HEK293T (cell line): ENCODE measurements around the gene CD7.

Experiments
- CTCF ChIA-PET: fragments of 350-600 bp; formaldehyde crosslinking; extraction: SDS; loops from one replicate; lab custom pipeline; 2021; ENCODE audit warnings: antibody characterized with exemption, inconsistent platforms; lab: Yijun Ruan, JAX
- POLR2A ChIA-PET: fragments of 350-600 bp; formaldehyde crosslinking; extraction: SDS; loops from one replicate; lab custom pipeline; 2020; ENCODE audit warnings: antibody characterized with exemption, inconsistent platforms; lab: Yijun Ruan, JAX
- DNase-seq: peaks from one replicate; pipeline ENCODE4 v3.0.0; 2012; ENCODE audit warnings: mixed read lengths; ENCODE audit errors: extremely low spot score
- ARNT ChIP-seq: fragments of 450-650 bp; IDR thresholded peaks from 2 replicates; pipeline ENCODE4 v1.6.1; 2017; ENCODE audit warnings: mild to moderate bottlenecking
- BHLHE40 ChIP-seq: fragments of 450-650 bp; IDR thresholded peaks from 2 replicates; pipeline ENCODE4 v1.6.1; 2016; ENCODE audit warnings: mild to moderate bottlenecking, moderate library complexity, borderline replicate concordance
- CTBP1 ChIP-seq: fragments of 450-650 bp; IDR thresholded peaks from 2 replicates; pipeline ENCODE4 v1.6.1; 2016; ENCODE audit warnings: borderline replicate concordance
- ELF4 ChIP-seq: fragments of 450-650 bp; IDR thresholded peaks from 2 replicates; pipeline ENCODE4 v1.6.1; 2017; ENCODE audit warnings: antibody characterized with exemption
- FOXA1 ChIP-seq: fragments of 450-650 bp; IDR thresholded peaks from 2 replicates; pipeline ENCODE4 v1.6.1; 2016; ENCODE audit warnings: mild to moderate bottlenecking
- FOXK2 ChIP-seq: fragments of 450-650 bp; IDR thresholded peaks from 2 replicates; pipeline ENCODE4 v1.6.1; 2016; ENCODE audit warnings: mild to moderate bottlenecking
- FOXM1 ChIP-seq: fragments of 450-650 bp; IDR thresholded peaks from 2 replicates; pipeline ENCODE4 v1.6.1; 2017; ENCODE audit warnings: mild to moderate bottlenecking, borderline replicate concordance
- HDGF ChIP-seq: fragments of 450-650 bp; IDR thresholded peaks from 2 replicates; pipeline ENCODE4 v1.6.1; 2017; ENCODE audit warnings: antibody characterized with exemption, borderline replicate concordance
- L3MBTL2 ChIP-seq: fragments of 450-650 bp; conservative IDR thresholded peaks from 2 replicates; pipeline ENCODE4 v1.6.1; 2016; ENCODE audit warnings: mild to moderate bottlenecking
- LEF1 ChIP-seq: fragments of 450-650 bp; IDR thresholded peaks from 2 replicates; pipeline ENCODE4 v1.6.1; 2017; ENCODE audit warnings: mild to moderate bottlenecking, borderline replicate concordance
- NFRKB ChIP-seq: fragments of 450-650 bp; IDR thresholded peaks from 2 replicates; pipeline ENCODE4 v1.6.1; 2016; ENCODE audit warnings: mild to moderate bottlenecking, moderate library complexity
- SP1 ChIP-seq: fragments of 450-650 bp; IDR thresholded peaks from 2 replicates; pipeline ENCODE4 v1.6.1; 2017
- SUZ12 ChIP-seq: fragments of 450-650 bp; IDR thresholded peaks from 2 replicates; pipeline ENCODE4 v1.6.1; 2016; ENCODE audit warnings: mild to moderate bottlenecking
- TARDBP ChIP-seq: fragments of 450-650 bp; IDR thresholded peaks from 2 replicates; pipeline ENCODE4 v1.6.1; 2016
- ZNF384 ChIP-seq: fragments of 450-650 bp; IDR thresholded peaks from 2 replicates; pipeline ENCODE4 v1.6.1; 2016
- TF ChIP-seq, protein P1 (sequence below): fragments of 450-650 bp; IDR thresholded peaks from 2 replicates; pipeline ENCODE4 v1.6.1; 2016

The CD7 gene

DNA sequence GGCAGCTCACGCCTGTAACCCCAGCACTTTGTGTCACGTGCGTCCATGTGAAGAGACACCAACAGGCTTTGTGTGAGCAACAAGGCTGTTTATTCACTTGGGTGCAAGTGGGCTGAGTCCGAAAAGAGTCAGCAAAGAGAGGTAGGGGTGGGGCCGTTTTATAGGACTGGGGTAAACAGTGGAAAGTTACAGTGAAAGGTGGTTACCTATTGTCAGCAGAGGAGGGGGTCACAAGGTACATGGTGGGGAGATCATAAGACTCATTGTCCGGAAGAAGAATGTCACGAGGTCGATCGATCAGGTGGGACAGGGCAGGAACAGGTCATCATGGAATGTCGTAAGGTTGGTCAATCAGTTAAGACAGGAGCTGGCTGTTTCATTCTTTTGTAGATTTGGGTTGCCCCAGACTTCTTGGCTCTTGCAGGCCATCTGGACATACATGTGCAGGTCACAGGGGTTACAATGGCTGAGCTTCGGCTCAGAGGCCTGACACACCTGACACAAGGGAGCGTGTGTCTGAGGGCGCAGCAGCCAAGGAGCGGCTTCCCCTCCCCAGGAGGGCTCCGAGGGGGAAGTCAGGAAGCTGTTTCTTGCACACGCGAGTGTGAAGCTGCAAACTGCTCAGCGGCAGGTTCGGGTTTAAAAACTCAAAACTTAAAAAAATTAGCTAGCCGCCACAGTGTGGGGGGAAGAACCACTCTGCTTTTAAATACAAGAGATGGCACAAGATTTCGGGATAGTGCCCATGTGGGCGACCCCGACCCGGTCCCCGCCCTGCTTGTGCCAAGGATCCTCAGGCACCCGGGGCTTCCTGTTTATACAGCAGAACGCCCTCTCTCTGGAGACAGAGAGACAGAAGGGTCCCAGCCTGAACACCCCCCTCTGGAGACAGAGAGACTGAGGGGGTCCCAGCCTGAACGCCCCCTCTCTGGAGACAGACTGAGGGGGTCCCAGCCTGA is 29.2 kb upstream of the CD7 start:
- ChIA-PET POLR2A (no interaction called here), CTCF (interaction anchor here (0.6 kb wide), 1 partner anchor 421 kb away, joined by 6 read pairs; no protein-coding TSS in a partner anchor)
- TF ChIP-seq TARDBP (no peak), SP1 (no peak), HDGF (no peak), CTBP1 (no peak), ARNT (no peak), NFRKB (no peak), L3MBTL2 (no peak), BHLHE40 (no peak), ELF4 (no peak)
- TF ChIP-seq, protein P1, sequence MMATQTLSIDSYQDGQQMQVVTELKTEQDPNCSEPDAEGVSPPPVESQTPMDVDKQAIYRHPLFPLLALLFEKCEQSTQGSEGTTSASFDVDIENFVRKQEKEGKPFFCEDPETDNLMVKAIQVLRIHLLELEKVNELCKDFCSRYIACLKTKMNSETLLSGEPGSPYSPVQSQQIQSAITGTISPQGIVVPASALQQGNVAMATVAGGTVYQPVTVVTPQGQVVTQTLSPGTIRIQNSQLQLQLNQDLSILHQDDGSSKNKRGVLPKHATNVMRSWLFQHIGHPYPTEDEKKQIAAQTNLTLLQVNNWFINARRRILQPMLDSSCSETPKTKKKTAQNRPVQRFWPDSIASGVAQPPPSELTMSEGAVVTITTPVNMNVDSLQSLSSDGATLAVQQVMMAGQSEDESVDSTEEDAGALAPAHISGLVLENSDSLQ, result no peak

GRCh38 chr17:82345151-82345976 is 28.0 kb upstream of the CD7 start:
- no peak for DNase-seq
- TF ChIP-seq CTBP1 (no peak), HDGF (no peak), TARDBP (no peak), BHLHE40 (no peak), ELF4 (no peak), LEF1 (no peak), FOXK2 (no peak), SUZ12 (no peak), SP1 (no peak)
- TF ChIP-seq, protein P1, result no peak
- ChIA-PET CTCF (no interaction called here), POLR2A (interaction anchor here (1.3 kb wide), 1 partner anchor 13 kb away, joined by 3 read pairs; no protein-coding TSS in a partner anchor)

More for the DNA sequence above, 29.2 kb upstream of the CD7 start:
- DNase-seq, result no peak

GRCh38 chr17:82344175-82344907 is 26.9 kb upstream of the CD7 start:
- TF ChIP-seq TARDBP, result no peak
- TF ChIP-seq FOXA1, result no peak
- no peak for TF ChIP-seq FOXM1
- TF ChIP-seq, protein P1, result no peak
- no peak for TF ChIP-seq SUZ12
- TF ChIP-seq L3MBTL2, result no peak
- no peak for TF ChIP-seq CTBP1
- no peak for TF ChIP-seq ELF4
- TF ChIP-seq HDGF, result no peak
- no peak for TF ChIP-seq ARNT
- no peak for TF ChIP-seq BHLHE40
- TF ChIP-seq NFRKB, result no peak
- no peak for TF ChIP-seq FOXK2
- no peak for TF ChIP-seq SP1
- no peak for TF ChIP-seq ZNF384
- TF ChIP-seq LEF1, result no peak
- CTCF ChIA-PET, result interaction anchor here (0.8 to 1.5 kb wide), 2 partner anchors 14 to 108 kb away, joined by 3 read pairs; no protein-coding TSS in a partner anchor
- DNase-seq, result no peak
- POLR2A ChIA-PET, result interaction anchor here (1.3 kb wide), 1 partner anchor 14 kb away, joined by 3 read pairs; no protein-coding TSS in a partner anchor

GRCh38 chr17:82343560-82343959 is 26.2 kb upstream of the CD7 start:
- ChIA-PET POLR2A (no interaction called here), CTCF (interaction anchor here (0.8 to 1.5 kb wide), 2 partner anchors 15 to 107 kb away, joined by 3 read pairs; no protein-coding TSS in a partner anchor)
- no peak for DNase-seq
- TF ChIP-seq TARDBP, result no peak

- TF ChIP-seq FOXA1, result no peak
- no peak for TF ChIP-seq BHLHE40
- TF ChIP-seq HDGF, result no peak
- no peak for TF ChIP-seq ZNF384
- TF ChIP-seq FOXM1, result no peak
- TF ChIP-seq ELF4, result no peak
- no peak for TF ChIP-seq TARDBP
- TF ChIP-seq LEF1, result no peak
- TF ChIP-seq SUZ12, result no peak
- TF ChIP-seq, protein P1, result no peak
- no peak for TF ChIP-seq FOXK2
- TF ChIP-seq L3MBTL2, result no peak
- no peak for TF ChIP-seq SP1
- no peak for TF ChIP-seq NFRKB
- no peak for TF ChIP-seq ARNT
- no peak for TF ChIP-seq CTBP1
- DNase-seq, result no peak
- CTCF ChIA-PET, result no interaction called here
- POLR2A ChIA-PET, result no interaction called here
These were observed 25.1 kb upstream of the CD7 start for GRCh38 chr17:82342361-82343079.
